Ectodermal cell (in vitro differentiated cells): Measurements from ENCODE around the gene NTPCR.

Experiments used
- H3K27ac ChIP-seq: 2 replicates; pipeline ENCODE4 v1.7.0; 2013; ENCODE audit warnings: mild to moderate bottlenecking, low read depth, low read length; ENCODE audit not compliant: insufficient read depth, poor library complexity, severe bottlenecking
- H3K27me3 ChIP-seq: 2 replicates; pipeline ENCODE4 v1.7.0; 2013; ENCODE audit warnings: mild to moderate bottlenecking, low read length; ENCODE audit not compliant: insufficient read depth, control insufficient read depth, poor library complexity, severe bottlenecking
- H3K36me3 ChIP-seq: one replicate; pipeline ENCODE4 v1.7.0; 2013; ENCODE audit warnings: low read length; ENCODE audit not compliant: control insufficient read depth, insufficient read depth
- H3K4me1 ChIP-seq: one replicate; pipeline ENCODE4 v1.7.0; 2013; ENCODE audit warnings: low read length; ENCODE audit not compliant: control insufficient read depth, insufficient read depth
- H3K4me3 ChIP-seq: 2 replicates; pipeline ENCODE4 v1.7.0; 2013; ENCODE audit warnings: low read depth, low read length, control low read depth; ENCODE audit not compliant: insufficient read depth
- H3K9me3 ChIP-seq: 2 replicates; pipeline ENCODE4 v1.7.0; 2013; ENCODE audit warnings: mild to moderate bottlenecking, low read length, moderate library complexity; ENCODE audit not compliant: control insufficient read depth
- WGBS, 2 experiments: methylation state at CpG; one replicate each; pipeline ENCODE4 v1.1.7; 2013; ENCODE audit warnings: missing lambda C conversion rate in 2 of 2; 5-methylcytosine and 5-hydroxymethylcytosine counted together

The NTPCR gene

DNA sequence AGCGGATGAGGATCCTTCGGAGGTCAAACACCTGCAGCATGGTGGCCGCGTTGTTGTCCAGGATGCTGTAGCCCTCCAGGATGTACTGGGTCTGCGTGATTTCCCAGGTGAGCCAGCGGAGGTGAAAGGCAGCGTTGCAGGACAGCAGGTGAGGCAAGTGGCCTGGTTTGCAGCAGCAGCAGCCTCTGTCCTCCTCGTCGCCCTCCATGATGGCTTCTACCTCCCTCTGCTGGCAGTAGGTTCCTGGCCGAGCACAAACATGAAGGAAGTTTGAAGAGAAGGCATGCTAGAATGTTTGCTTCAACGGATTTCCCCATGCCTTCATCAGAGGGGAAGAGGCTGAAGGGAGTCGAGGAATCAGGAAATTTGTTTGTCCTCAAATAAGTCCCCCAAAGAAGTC lies 74.7 kb downstream of the NTPCR start:
- H3K27ac ChIP-seq, result no peak overlapping the region
- H3K27me3 ChIP-seq, result no peaks in the 10 kb centered on the region
- H3K4me1 ChIP-seq, result peaks cover 8% of the 10 kb centered on the region
- no peak overlapping the region for H3K4me3 ChIP-seq
- H3K9me3 ChIP-seq, result no peaks in the 10 kb centered on the region
- 72 to 75% methylated on average over 12 of the region's 12 CpGs for WGBS, 2 experiments
- H3K36me3 ChIP-seq, result no peaks in the 10 kb centered on the region

DNA sequence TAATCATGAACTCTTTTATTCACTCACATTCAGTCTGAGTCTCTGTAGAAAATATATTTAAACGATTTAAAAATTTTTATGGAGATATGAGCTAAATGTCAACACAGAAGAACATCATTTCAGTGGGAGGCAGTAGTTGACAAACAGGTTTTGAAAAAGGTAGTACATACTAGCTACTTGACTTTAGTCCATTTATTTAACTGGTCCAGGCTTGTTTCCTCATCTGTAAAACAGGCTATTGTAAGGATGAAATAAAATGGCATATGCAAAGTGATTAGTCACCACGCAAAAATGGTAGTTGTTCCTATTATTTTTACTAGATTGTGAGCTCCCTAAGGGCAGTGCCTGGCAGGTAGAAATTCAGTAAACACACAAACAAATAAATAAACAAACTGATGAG lies 75.2 kb downstream of the NTPCR start:
- Histone ChIP-seq H3K4me1 (peaks cover 6% of the 10 kb centered on the region), H3K9me3 (no peaks in the 10 kb centered on the region), H3K36me3 (no peaks in the 10 kb centered on the region), H3K27ac (no peak overlapping the region), H3K4me3 (no peak overlapping the region), H3K27me3 (no peaks in the 10 kb centered on the region)
- WGBS, 2 experiments, result 43 to 71% methylated on average over 1 to 2 of the region's 2 CpGs

DNA sequence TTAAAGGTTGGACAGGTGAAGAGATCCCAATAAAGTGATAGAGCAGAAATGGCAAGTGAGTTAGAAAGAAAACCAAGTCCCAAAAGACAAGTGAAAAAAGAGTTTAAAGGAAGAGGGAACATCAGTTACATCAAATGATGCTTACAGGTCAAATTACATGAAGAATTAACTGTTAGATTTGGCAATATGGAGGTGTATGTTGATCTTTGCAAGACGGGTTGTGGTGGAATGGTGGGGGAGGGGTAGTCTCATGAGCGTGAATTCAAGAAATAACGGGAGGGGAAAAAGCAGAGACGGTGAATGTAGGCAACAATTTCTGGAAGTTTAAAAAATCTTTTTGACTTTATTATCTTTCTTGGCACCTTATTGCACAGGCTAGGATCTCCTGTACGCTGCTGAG lies 76.6 kb downstream of the NTPCR start:
- Histone ChIP-seq H3K4me3 (no peak overlapping the region), H3K4me1 (no peaks in the 10 kb centered on the region), H3K36me3 (no peaks in the 10 kb centered on the region), H3K27me3 (no peaks in the 10 kb centered on the region), H3K27ac (no peak overlapping the region), H3K9me3 (no peaks in the 10 kb centered on the region)
- WGBS, 2 experiments, result 81 to 85% methylated on average over 5 of the region's 5 CpGs

DNA sequence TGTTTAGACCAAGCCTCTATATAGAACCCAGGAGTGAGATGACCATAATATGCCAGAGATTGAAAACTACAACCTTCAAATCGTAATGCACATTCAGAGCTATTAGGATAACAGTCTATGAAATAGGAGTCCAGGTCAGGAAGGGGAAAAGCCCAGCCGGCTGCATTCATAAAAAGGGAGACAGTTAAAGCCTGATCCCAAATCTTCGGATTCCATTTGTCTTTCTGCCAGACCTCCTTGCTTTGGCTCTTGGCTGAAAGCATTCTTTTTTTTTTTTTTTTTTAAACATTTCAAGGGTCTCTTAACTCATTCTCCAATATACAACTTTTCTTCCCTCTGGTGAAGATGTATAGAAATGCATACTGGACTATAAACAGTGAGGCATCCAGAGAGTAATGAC lies 81.1 kb downstream of the NTPCR start:
- Histone ChIP-seq H3K36me3 (no peaks in the 10 kb centered on the region), H3K4me1 (no peaks in the 10 kb centered on the region)
- 90 to 98% methylated on average over 3 of the region's 3 CpGs for WGBS, 2 experiments

DNA sequence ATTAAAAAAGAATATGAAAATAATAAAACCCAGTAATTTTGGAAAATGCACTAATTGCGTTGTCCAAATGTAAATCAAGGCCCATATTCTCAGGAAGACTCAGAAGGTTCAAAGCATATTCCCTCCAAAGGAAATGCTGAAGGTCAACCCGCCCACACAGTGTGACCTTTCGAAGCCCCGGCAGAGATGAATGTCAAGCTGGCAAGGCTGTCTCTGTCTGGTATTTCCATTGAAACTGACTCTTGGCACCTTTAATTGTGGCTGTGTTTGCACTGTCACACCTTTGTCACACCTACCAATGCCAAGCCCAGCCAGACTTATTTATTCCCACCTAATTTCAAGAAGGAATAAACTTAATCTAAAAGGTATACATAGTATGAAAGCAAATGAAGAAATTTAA lies 82.5 kb downstream of the NTPCR start:
- H3K9me3 ChIP-seq, result no peaks in the 10 kb centered on the region
- no peaks in the 10 kb centered on the region for H3K36me3 ChIP-seq
- H3K4me3 ChIP-seq, result no peak overlapping the region
- 83 to 88% methylated on average over 4 of the region's 4 CpGs for WGBS, 2 experiments
- no peaks in the 10 kb centered on the region for H3K4me1 ChIP-seq
- no peak overlapping the region for H3K27ac ChIP-seq
- H3K27me3 ChIP-seq, result no peaks in the 10 kb centered on the region

More for the DNA sequence above, 81.1 kb downstream of the NTPCR start:
- H3K9me3 ChIP-seq, result no peaks in the 10 kb centered on the region
- H3K27me3 ChIP-seq, result no peaks in the 10 kb centered on the region
- H3K4me3 ChIP-seq, result no peak overlapping the region
- H3K27ac ChIP-seq, result no peak overlapping the region

DNA sequence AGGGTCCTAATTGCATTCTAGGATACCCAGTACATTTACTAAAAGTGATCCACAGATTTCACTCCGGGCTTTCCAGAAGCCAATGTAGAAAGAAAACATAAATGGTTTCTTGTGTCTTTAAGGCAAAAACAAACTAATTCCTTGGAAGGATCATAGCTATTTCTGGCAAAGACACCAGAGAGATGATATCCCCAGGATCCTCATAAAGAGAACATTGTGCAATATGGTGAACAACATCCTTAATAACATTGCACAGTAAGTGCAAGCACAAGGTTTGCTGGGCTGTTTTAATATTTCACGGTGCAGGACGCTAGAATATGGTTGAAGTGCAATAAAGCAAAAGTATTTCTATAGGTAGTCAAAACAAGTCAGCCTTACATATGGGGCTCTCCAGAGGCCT lies 83.0 kb downstream of the NTPCR start:
- Histone ChIP-seq H3K27ac (no peak overlapping the region), H3K27me3 (no peaks in the 10 kb centered on the region), H3K4me1 (no peaks in the 10 kb centered on the region), H3K36me3 (no peaks in the 10 kb centered on the region), H3K9me3 (no peaks in the 10 kb centered on the region), H3K4me3 (no peak overlapping the region)
- whole genome bisulfite sequencing, 2 experiments, result 97% methylated on average over 3 of the region's 3 CpGs
